Endothelial cell of umbilical vein (primary cell): ENCODE data around the gene CSNK1D. TPM values are rescaled to one million over a fixed set of nuclear protein-coding genes. Genes with fewer than 3 reads are reported as not detected.

ENCODE experiments used
- BruUV-seq: library from RNA; stranded (reverse); fragments of 400-500 nt; replicated peaks from 2 replicates; lab custom pipeline; 2021; lab: Mats Ljungman, UMichigan
- CTCF ChIA-PET: fragments of 300-600, 350-600 bp; sonication (Branson Sonifier 250); formaldehyde crosslinking; loops from one replicate; lab custom pipeline; 2021; ENCODE audit warnings: antibody characterized with exemption, inconsistent platforms; lab: Charles Lee
- POLR2A ChIA-PET: fragments of 300-600, 350-600 bp; sonication (Branson Sonifier 250); formaldehyde crosslinking; loops from one replicate; lab custom pipeline; 2021; ENCODE audit warnings: antibody characterized with exemption, inconsistent platforms; lab: Charles Lee
- DNase-seq: peaks from one replicate; pipeline ENCODE4 v3.0.0-alpha.2; 2011; ENCODE audit warnings: low read depth, low spot score
- FAIRE-seq: peaks from 2 replicates; lab custom pipeline; 2011; peaks lifted over from hg19 to GRCh38; lab: Jason Lieb, UNC
- H2AFZ ChIP-seq: 2 replicates; pipeline ENCODE4 v1.6.0; 2012; ENCODE audit warnings: low read depth, low read length, control low read depth, inconsistent platforms
- H3K27ac ChIP-seq: 2 replicates; pipeline ENCODE4 v1.5.1; 2011; ENCODE audit warnings: low read depth, mild to moderate bottlenecking, control low read depth, low read length, moderate library complexity; ENCODE audit not compliant: insufficient read depth
- H3K27me3 ChIP-seq, 2 experiments: 2 replicates each; pipeline versions ENCODE4 v1.6.0 to v1.6.1; 2011; ENCODE audit warnings: low read length in 2 of 2, mixed read lengths in 1 of 2; ENCODE audit not compliant: control insufficient read depth in 2 of 2, insufficient read depth in 2 of 2
- H3K36me3 ChIP-seq, 2 experiments: 2 replicates in 1 of 2; 3 replicates in 1 of 2; pipeline ENCODE4 v1.5.1; 2011; ENCODE audit warnings: low read length in 2 of 2, mild to moderate bottlenecking in 1 of 2, moderate library complexity in 1 of 2; ENCODE audit not compliant: control insufficient read depth in 2 of 2, insufficient read depth in 2 of 2; ENCODE audit errors: extremely low read depth in 1 of 2
- H3K4me1 ChIP-seq: 3 replicates; pipeline ENCODE4 v1.5.1; 2011; ENCODE audit warnings: mild to moderate bottlenecking, low read length; ENCODE audit not compliant: control insufficient read depth, insufficient read depth; ENCODE audit errors: extremely low read depth
- H3K4me2 ChIP-seq: 2 replicates; pipeline ENCODE4 v1.6.1; 2011; ENCODE audit warnings: low read length, control low read depth, mixed read lengths; ENCODE audit not compliant: insufficient read depth
- H3K4me3 ChIP-seq, 3 experiments: fragments of 200-600 bp in 1 of 3; sonication (generic), shearing (Covaris generic) in 1 of 3; replicated peaks in 1 of 3; 2 replicates each; pipeline ENCODE4 v1.5.1; 2011 to 2016; ENCODE audit warnings: control low read depth in 3 of 3, low read length in 3 of 3, mild to moderate bottlenecking in 2 of 3, inconsistent platforms in 1 of 3, low read depth in 1 of 3, moderate library complexity in 1 of 3; ENCODE audit not compliant: insufficient read depth in 1 of 3
- H3K79me2 ChIP-seq: 2 replicates; pipeline ENCODE4 v1.6.0; 2012; ENCODE audit warnings: low read length, inconsistent platforms; ENCODE audit not compliant: control insufficient read depth, insufficient read depth
- H3K9ac ChIP-seq: replicated peaks from 2 replicates; pipeline ENCODE3; 2011; ENCODE audit warnings: low read length, control low read depth; ENCODE audit not compliant: insufficient read depth; ENCODE audit errors: extremely low read depth
- H3K9me1 ChIP-seq: replicated peaks from 3 replicates; pipeline ENCODE4 v1.6.0; 2011; ENCODE audit warnings: mild to moderate bottlenecking, low read length; ENCODE audit not compliant: control insufficient read depth, insufficient read depth; ENCODE audit errors: extremely low read depth
- H3K9me3 ChIP-seq: replicated peaks from 2 replicates; pipeline ENCODE4 v1.5.1; 2012; ENCODE audit warnings: low read length, inconsistent platforms; ENCODE audit not compliant: control insufficient read depth, insufficient read depth
- H4K20me1 ChIP-seq: replicated peaks from 2 replicates; pipeline ENCODE3; 2011; ENCODE audit warnings: mild to moderate bottlenecking, low read length; ENCODE audit not compliant: control insufficient read depth, insufficient read depth; ENCODE audit errors: extremely low read depth
- EZH2 ChIP-seq: IDR thresholded peaks from 2 replicates; pipeline ENCODE4 v1.6.1; 2012; ENCODE audit warnings: borderline replicate concordance, low read depth, mild to moderate bottlenecking, moderate library complexity, low read length, inconsistent platforms; ENCODE audit not compliant: severe bottlenecking
- FOS ChIP-seq: IDR thresholded peaks from 2 replicates; pipeline ENCODE4 v1.6.1; 2011; ENCODE audit warnings: mild to moderate bottlenecking, low read length, moderate library complexity, borderline replicate concordance; ENCODE audit not compliant: insufficient read depth
- GATA2 ChIP-seq: IDR thresholded peaks from 2 replicates; pipeline ENCODE4 v1.7.0; 2011; ENCODE audit warnings: low read depth, mild to moderate bottlenecking, moderate library complexity, mixed read lengths, low read length; ENCODE audit not compliant: insufficient read length, insufficient read depth
- JUN ChIP-seq: IDR thresholded peaks from 2 replicates; pipeline ENCODE4 v1.6.1; 2011; ENCODE audit warnings: borderline replicate concordance, low read depth; ENCODE audit not compliant: insufficient read length, insufficient read depth
- MYC ChIP-seq: IDR thresholded peaks from one replicate; pipeline ENCODE4 v1.6.1; 2011; ENCODE audit warnings: mild to moderate bottlenecking, low read depth, low read length
- POLR2A ChIP-seq: IDR thresholded peaks from 2 replicates; pipeline ENCODE4 v1.6.1; 2012; ENCODE audit warnings: low read depth, mild to moderate bottlenecking, control low read depth, low read length
- POLR2AphosphoS5 ChIP-seq: IDR thresholded peaks from 2 replicates; pipeline ENCODE4 v1.6.1; 2012; ENCODE audit warnings: low read depth, mild to moderate bottlenecking, control low read depth, low read length, moderate library complexity; ENCODE audit not compliant: insufficient read depth
- dilution Hi-C: fragments of 300-500 bp; cut with MboI; formaldehyde crosslinking; loops from one replicate; pipeline ENCODE4 v1.15.0; 2019; ENCODE audit warnings: low sequenced_read_pairs; ENCODE audit not compliant: extremely low pct_ligation_motif_present
- intact Hi-C: fragments of 100-400 bp; cut with micrococcal nuclease; formaldehyde crosslinking; loops from one replicate; pipeline ENCODE4 v1.10.0; 2022
- polyA plus RNA-seq, 4 experiments: library from polyadenylated mRNA; depleted of rRNA in 3 of 4; stranded (reverse) in 3 of 4; unstranded in 1 of 4; fragments of >200 nt; gene quantifications; 2 replicates each; pipeline versions ENCODE4 v1.2.1 to v1.2.3, GENCODE V29; 2011 to 2012; ENCODE audit warnings: missing spikeins in 1 of 4
- total RNA-seq: library from RNA; stranded (reverse); gene quantifications from 2 replicates; pipeline ENCODE4 v1.2.3, GENCODE V29; 2021
- TF ChIP-seq, protein P1 (sequence below): IDR thresholded peaks from 2 replicates; pipeline ENCODE4 v1.6.1; 2011; ENCODE audit not compliant: insufficient read depth, insufficient read length

Gene CSNK1D
- total and polyA plus RNA-seq, 2 donors (not counting 3 experiments of a cell fraction or from before 2014, with no cell fraction given): 127 to 155 TPM

DNA sequence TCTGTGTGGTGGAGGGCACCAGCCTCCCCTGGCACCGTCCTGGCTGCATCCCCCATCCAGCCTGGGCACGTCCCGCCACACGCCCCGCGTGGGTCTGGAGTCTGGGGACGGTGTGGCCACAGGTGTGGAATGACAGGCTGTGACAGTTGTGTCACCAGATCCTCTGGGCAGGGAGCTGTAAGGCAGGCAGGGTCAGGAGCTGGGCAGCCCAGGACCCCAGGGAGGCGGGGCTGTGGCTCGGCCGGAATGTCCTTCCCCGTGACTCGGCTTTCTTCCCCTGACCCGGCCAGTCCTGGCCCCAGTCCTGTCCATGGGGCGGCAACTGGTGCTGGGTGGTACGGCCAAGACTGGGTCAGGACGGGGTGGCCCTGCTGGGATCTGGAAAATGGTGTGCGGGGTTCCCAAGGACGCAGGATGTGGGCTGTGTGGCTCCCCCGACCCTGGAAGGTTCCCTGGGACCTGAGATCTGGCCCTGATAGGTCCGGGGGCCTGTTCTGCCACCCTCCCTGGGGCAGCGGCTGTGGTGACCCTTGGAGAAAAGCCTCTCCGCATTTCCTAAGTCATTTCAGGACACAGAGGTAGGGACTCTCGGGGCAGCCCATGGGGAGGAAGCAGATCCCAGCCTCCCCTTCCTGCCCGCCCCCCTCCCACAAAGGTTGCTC lies 48.0 kb downstream of the CSNK1D start:
- dilution Hi-C loops (no loop called here), intact Hi-C loops (loop anchor here (5.0 kb wide), 1 partner anchor 128 kb away; the partner anchor contains the start of gene FASN)
- no TSS peak for BruUV-seq
- Histone ChIP-seq H2AFZ (no peak overlapping the region), H4K20me1 (no peaks in the 10 kb centered on the region), H3K4me2 (no peak overlapping the region), H3K4me1 (peaks cover 12% of the 10 kb centered on the region), H3K9me3 (no peaks in the 10 kb centered on the region), H3K27ac (no peak overlapping the region), H3K9me1 (no peaks in the 10 kb centered on the region), H3K9ac (no peak overlapping the region), H3K36me3 (no peaks in the 10 kb centered on the region), H3K79me2 (peaks cover 16% of the 10 kb centered on the region), H3K4me3 (no peak overlapping the region), H3K27me3 (no peaks in the 10 kb centered on the region)
- TF ChIP-seq EZH2 (no peak), JUN (no peak), POLR2AphosphoS5 (no peak), MYC (no peak), POLR2A (no peak)
- TF ChIP-seq, protein P1, sequence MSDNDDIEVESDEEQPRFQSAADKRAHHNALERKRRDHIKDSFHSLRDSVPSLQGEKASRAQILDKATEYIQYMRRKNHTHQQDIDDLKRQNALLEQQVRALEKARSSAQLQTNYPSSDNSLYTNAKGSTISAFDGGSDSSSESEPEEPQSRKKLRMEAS: no peak
- ChIA-PET CTCF (interaction anchor here (1.0 to 2.1 kb wide), 2 partner anchors 19 to 194 kb away, joined by 3 to 9 read pairs; partner anchors contain the start of gene RAC3), POLR2A (interaction anchor here (0.6 kb wide), 1 partner anchor 29 kb away, joined by 3 read pairs; no protein-coding TSS in a partner anchor)
- DNase-seq: no peak
- no peak for FAIRE-seq

GRCh38 chr17:82224666-82225065 lies 48.8 kb downstream of the CSNK1D start:
- H3K27ac ChIP-seq: no peak overlapping the region
- ChIA-PET CTCF (no interaction called here), POLR2A (interaction anchor here (0.6 kb wide), 1 partner anchor 30 kb away, joined by 3 read pairs; no protein-coding TSS in a partner anchor)
- no TSS peak for BruUV-seq
- H3K9me1 ChIP-seq: no peaks in the 10 kb centered on the region
- peaks cover 4% of the 10 kb centered on the region for H3K4me1 ChIP-seq
- peaks cover 8% of the 10 kb centered on the region for H3K79me2 ChIP-seq
- no peaks in the 10 kb centered on the region for H3K27me3 ChIP-seq
- H3K9ac ChIP-seq: no peak overlapping the region
- H3K9me3 ChIP-seq: no peaks in the 10 kb centered on the region
- no peaks in the 10 kb centered on the region for H4K20me1 ChIP-seq
- TF ChIP-seq POLR2AphosphoS5 (no peak), POLR2A (no peak), FOS (no peak), GATA2 (no peak), EZH2 (no peak), JUN (no peak)
- TF ChIP-seq, protein P1: no peak
- no peak overlapping the region for H2AFZ ChIP-seq
- dilution Hi-C loops (no loop called here), intact Hi-C loops (loop anchor here (5.0 kb wide), 1 partner anchor 127 kb away; the partner anchor contains the start of gene FASN)
- DNase-seq: no peak
- H3K4me2 ChIP-seq: no peak overlapping the region
- no peak overlapping the region for H3K4me3 ChIP-seq
- FAIRE-seq: no peak
- no peaks in the 10 kb centered on the region for H3K36me3 ChIP-seq
